ENCODE data around the gene MPRIP. TPM values are rescaled to one million over a fixed set of nuclear protein-coding genes. Genes with fewer than 3 reads are reported as not detected.

MPRIP gene
- total RNA-seq, 1 donor from 2014 or later: 86.3 TPM

- DNase-seq (ENCODE audit: low read depth in 2 of 2): no peak
These were observed 13.2 kb upstream of the MPRIP start for GRCh38 chr17:17028878-17029535.

- DNase-seq (ENCODE audit: low read depth in 2 of 2): no peak
These were observed 12.3 kb upstream of the MPRIP start for GRCh38 chr17:17029938-17030337.

- peak in 1 of 2 donors; percentile 29 for DNase-seq (ENCODE audit: low read depth in 2 of 2)
These were observed 11.6 kb upstream of the MPRIP start for GRCh38 chr17:17030515-17031211.

GRCh38 chr17:17032131-17032692 is 10.0 kb upstream of the MPRIP start:
- DNase-seq (ENCODE audit: low read depth in 2 of 2): peak; percentile 36 to 77

- DNase-seq (ENCODE audit: low read depth in 2 of 2): no peak
These were observed 8.8 kb upstream of the MPRIP start for GRCh38 chr17:17033466-17033865.

- no peak for DNase-seq (ENCODE audit: low read depth in 2 of 2)
These were observed 8.2 kb upstream of the MPRIP start for GRCh38 chr17:17034026-17034425.

GRCh38 chr17:17034496-17035075 is 7.7 kb upstream of the MPRIP start:
- no peak for DNase-seq (ENCODE audit: low read depth in 2 of 2)

GRCh38 chr17:17035490-17035889 is 6.8 kb upstream of the MPRIP start:
- no peak for DNase-seq (ENCODE audit: low read depth in 2 of 2)

- no peak for DNase-seq (ENCODE audit: low read depth in 2 of 2)
These were observed 6.2 kb upstream of the MPRIP start for GRCh38 chr17:17035920-17036523.

- DNase-seq (ENCODE audit: low read depth in 2 of 2): no peak
These were observed 5.7 kb upstream of the MPRIP start for GRCh38 chr17:17036524-17036998.

GRCh38 chr17:17039911-17040310 is 2.3 kb upstream of the MPRIP start:
- DNase-seq (ENCODE audit: low read depth in 2 of 2): no peak

- DNase-seq (ENCODE audit: low read depth in 2 of 2): no peak
These were observed 1.2 kb upstream of the MPRIP start for GRCh38 chr17:17041018-17041521.

- DNase-seq (ENCODE audit: low read depth in 2 of 2): peak; percentile 88 to 98
These were observed 480 bp upstream of the MPRIP start for GRCh38 chr17:17041571-17042383.

GRCh38 chr17:17042851-17043460 is 699 bp downstream of the MPRIP start:
- peak; percentile 69 to 79 for DNase-seq (ENCODE audit: low read depth in 2 of 2)

- peak in 1 of 2 donors; percentile 32 for DNase-seq (ENCODE audit: low read depth in 2 of 2)
These were observed 1.4 kb downstream of the MPRIP start for GRCh38 chr17:17043461-17044271.

- DNase-seq (ENCODE audit: low read depth in 2 of 2): peak in 1 of 2 donors; percentile 58
These were observed 2.7 kb downstream of the MPRIP start for GRCh38 chr17:17044846-17045561.

GRCh38 chr17:17048106-17048505 is 5.8 kb downstream of the MPRIP start:
- DNase-seq (ENCODE audit: low read depth in 2 of 2): no peak

Data from dermis microvascular lymphatic vessel endothelial cell (primary cell).